HepG2 (cell line): ENCODE measurements around the gene PTPN14.

ENCODE experiments used
- BCL6 ChIP-seq: IDR thresholded peaks from 2 replicates; pipeline ENCODE4 v1.6.1; 2016; ENCODE audit warnings: missing genetic modification reagents, missing compliant biosample characterization
- CREB1 ChIP-seq, 2 experiments: fragments of 450-650 bp in 1 of 2; IDR thresholded peaks; 2 replicates each; pipeline ENCODE4 v1.6.1; 2016 to 2017; ENCODE audit warnings: control low read depth in 1 of 2, mild to moderate bottlenecking in 1 of 2, missing compliant biosample characterization in 1 of 2, missing genetic modification characterization in 1 of 2
- ESRRA ChIP-seq: sonication (generic); formaldehyde crosslinking; IDR thresholded peaks from 2 replicates; pipeline ENCODE4 v1.5.1; 2020; ENCODE audit warnings: mild to moderate bottlenecking, low read depth, missing genetic modification reagents
- HNF4A ChIP-seq: sonication (generic); formaldehyde crosslinking; IDR thresholded peaks from 2 replicates; pipeline ENCODE4 v1.4.0; 2020; ENCODE audit warnings: missing genetic modification reagents
- IKZF1 ChIP-seq: fragments of 450-650 bp; IDR thresholded peaks from 2 replicates; pipeline ENCODE4 v1.7.1; 2016
- JUN ChIP-seq: sonication (generic); formaldehyde crosslinking; IDR thresholded peaks from 2 replicates; pipeline ENCODE4 v1.4.0; 2020; ENCODE audit warnings: mild to moderate bottlenecking, missing genetic modification reagents
- KDM1A ChIP-seq: IDR thresholded peaks from 2 replicates; pipeline ENCODE4 v1.6.1; 2016; ENCODE audit warnings: missing compliant biosample characterization
- MAX ChIP-seq: IDR thresholded peaks from 2 replicates; pipeline ENCODE4 v1.6.1; 2012; ENCODE audit warnings: inconsistent platforms
- MEF2D ChIP-seq: sonication (generic); formaldehyde crosslinking; IDR thresholded peaks from 2 replicates; pipeline ENCODE4 v1.5.1; 2020; ENCODE audit warnings: mild to moderate bottlenecking, missing genetic modification reagents
- NFYB ChIP-seq: sonication (generic); formaldehyde crosslinking; IDR thresholded peaks from 2 replicates; pipeline ENCODE4 v1.4.0; 2020; ENCODE audit warnings: missing genetic modification reagents
- POLR2AphosphoS5 ChIP-seq: IDR thresholded peaks from 2 replicates; pipeline ENCODE4 v1.6.1; 2012; ENCODE audit warnings: low read depth, low read length
- ZNF572 ChIP-seq: sonication (generic); formaldehyde crosslinking; IDR thresholded peaks from 2 replicates; pipeline ENCODE4 v1.5.1; 2020; ENCODE audit warnings: mild to moderate bottlenecking, missing genetic modification reagents
- ZNF780A ChIP-seq: sonication (generic); formaldehyde crosslinking; IDR thresholded peaks from 2 replicates; pipeline ENCODE4 v1.8.0; 2022; ENCODE audit warnings: mild to moderate bottlenecking, missing genetic modification reagents, moderate library complexity

GRCh38 chr1:214349781-214350180 is 201.6 kb downstream of the PTPN14 start:
- TF ChIP-seq KDM1A (no peak), ESRRA (CRISPR knock-in tag) (no peak), HNF4A (CRISPR knock-in tag) (no peak), IKZF1 (no peak), JUN (CRISPR knock-in tag) (no peak), BCL6 (no peak), ZNF780A (CRISPR knock-in tag) (no peak), CREB1 (IDR thresholded peaks at IDR 0.05) (no peak), CREB1 (CRISPR knock-in tag; IDR thresholded peaks at IDR 0.05) (no peak), POLR2AphosphoS5 (no peak), MEF2D (no peak), ZNF572 (CRISPR knock-in tag) (no peak), MAX (no peak), NFYB (CRISPR knock-in tag) (no peak)
